ENCODE measurements around the gene ACADM. TPM values are rescaled to one million over a fixed set of nuclear protein-coding genes. Genes with fewer than 3 reads are reported as not detected.
A peak's percentile ranks its signal among the peaks of the same experiment; 100 is the strongest.

ACADM gene
- total and polyA plus RNA-seq, 2 of the 13 experiments (the other 11 are each of a cell fraction or from before 2014, with no cell fraction given) = 43.7 to 92.2 TPM

GRCh38 chr1:75785983-75786853 lies 61.7 kb downstream of the ACADM start, which contains the start of gene RABGGTB (continued):
- peak; percentile 90; the same call in 1 of the 2 replicates for TF ChIP-seq ATF6 (CRISPR knock-in tag; conservative IDR thresholded peaks at IDR 0.05)
- TF ChIP-seq ZNF512B (CRISPR knock-in tag; IDR thresholded peaks at IDR 0.05; ENCODE audit: borderline replicate concordance) = no peak
- TF ChIP-seq GABPB1 (CRISPR knock-in tag; IDR thresholded peaks at IDR 0.05) = peak; percentile 75; the same call in 1 of the 2 replicates
- TF ChIP-seq PLSCR1 (CRISPR knock-in tag; IDR thresholded peaks at IDR 0.05; ENCODE audit: borderline replicate concordance) = no peak
- peak; percentile 98 for TF ChIP-seq DRAP1 (CRISPR knock-in tag; IDR thresholded peaks at IDR 0.05)
- TF ChIP-seq BHLHE40 (IDR thresholded peaks at IDR 0.05; ENCODE audit: low read length) = no peak
- TF ChIP-seq HOMEZ (CRISPR knock-in tag; IDR thresholded peaks at IDR 0.05; ENCODE audit: low read depth) = 0 out of 2 replicates have a peak, but pooled peaks have one; percentile 57
- no peak; the same call in 1 of the 2 replicates for TF ChIP-seq ZNF775 (CRISPR knock-in tag; IDR thresholded peaks at IDR 0.05; ENCODE audit: borderline replicate concordance)
- peak; percentile 63; the same call in 1 of the 2 replicates for TF ChIP-seq PPARG (CRISPR knock-in tag; conservative IDR thresholded peaks at IDR 0.05)
- TF ChIP-seq REST (IDR thresholded peaks at IDR 0.05; ENCODE audit: borderline replicate concordance in 1 of 2, low read depth in 1 of 2, low read length in 2 of 2) = no peak; a peak in 1 of 4 replicates
- no peak for TF ChIP-seq ELK4 (CRISPR knock-in tag; IDR thresholded peaks at IDR 0.05; ENCODE audit: borderline replicate concordance)
- no peak for TF ChIP-seq ZNF597 (CRISPR knock-in tag; IDR thresholded peaks at IDR 0.05)
